Measurements from ENCODE around the gene NFIB.

The NFIB gene

GRCh38 chr9:14221558-14221957, 92.4 kb downstream of the NFIB start:
- H3K9ac ChIP-seq (ENCODE audit: low read length) = no peak overlapping the region
- no peaks in the 10 kb centered on the region for H3F3A ChIP-seq (ENCODE audit: insufficient read depth, low read length)
- H3K9me3 ChIP-seq (replicated peaks; ENCODE audit: insufficient read depth, low read length) = no peaks in the 10 kb centered on the region
- H3K4me3 ChIP-seq (ENCODE audit: low read length) = no peak overlapping the region
- no peaks in the 10 kb centered on the region for H3K27me3 ChIP-seq (replicated peaks; ENCODE audit: insufficient read depth, low read length)
- no peaks in the 10 kb centered on the region for H3K9me2 ChIP-seq (replicated peaks; ENCODE audit: insufficient read depth, low read length)
- H3K79me2 ChIP-seq (ENCODE audit: low read length) = no peaks in the 10 kb centered on the region
- no peak overlapping the region for H2AFZ ChIP-seq (ENCODE audit: low read length)
- H4K20me1 ChIP-seq (ENCODE audit: insufficient read depth, low read length) = no peaks in the 10 kb centered on the region
- no peaks in the 10 kb centered on the region for H3K4me1 ChIP-seq (ENCODE audit: low read length)
- DNase-seq = no peak
- no peak overlapping the region for H3K4me2 ChIP-seq (ENCODE audit: low read depth, low read length)
- no peak overlapping the region for H3K27ac ChIP-seq (ENCODE audit: low read length)
- H3K36me3 ChIP-seq (replicated peaks; ENCODE audit: insufficient read depth, low read length) = no peaks in the 10 kb centered on the region
- TF ChIP-seq CTCF (IDR thresholded peaks at IDR 0.05; ENCODE audit: low read length) = no peak
- no peak for TF ChIP-seq EZH2 (optimal IDR thresholded peaks at IDR 0.05; ENCODE audit: low read depth, low read length)
- no peak for TF ChIP-seq EZH2phosphoT487 (IDR thresholded peaks at IDR 0.05; ENCODE audit: low read length)

GRCh38 chr9:14221119-14221518, 92.8 kb downstream of the NFIB start:
- H3K4me2 ChIP-seq (ENCODE audit: low read depth, low read length) = no peak overlapping the region
- H2AFZ ChIP-seq (ENCODE audit: low read length) = no peak overlapping the region
- H3K9me3 ChIP-seq (replicated peaks; ENCODE audit: insufficient read depth, low read length) = no peaks in the 10 kb centered on the region
- H3K4me1 ChIP-seq (ENCODE audit: low read length) = no peaks in the 10 kb centered on the region
- no peak overlapping the region for H3K27ac ChIP-seq (ENCODE audit: low read length)
- H3K4me3 ChIP-seq (ENCODE audit: low read length) = no peak overlapping the region
- H3F3A ChIP-seq (ENCODE audit: insufficient read depth, low read length) = no peaks in the 10 kb centered on the region
- no peak for DNase-seq
- no peaks in the 10 kb centered on the region for H3K79me2 ChIP-seq (ENCODE audit: low read length)
- no peaks in the 10 kb centered on the region for H3K27me3 ChIP-seq (replicated peaks; ENCODE audit: insufficient read depth, low read length)
- H3K9ac ChIP-seq (ENCODE audit: low read length) = no peak overlapping the region
- TF ChIP-seq CTCF (IDR thresholded peaks at IDR 0.05; ENCODE audit: low read length) (no peak), EZH2 (optimal IDR thresholded peaks at IDR 0.05; ENCODE audit: low read depth, low read length) (no peak), EZH2phosphoT487 (IDR thresholded peaks at IDR 0.05; ENCODE audit: low read length) (no peak)
- H3K9me2 ChIP-seq (replicated peaks; ENCODE audit: insufficient read depth, low read length) = no peaks in the 10 kb centered on the region
- H3K36me3 ChIP-seq (replicated peaks; ENCODE audit: insufficient read depth, low read length) = no peaks in the 10 kb centered on the region
- no peaks in the 10 kb centered on the region for H4K20me1 ChIP-seq (ENCODE audit: insufficient read depth, low read length)

GRCh38 chr9:14220256-14220655, 93.7 kb downstream of the NFIB start:
- no peak for DNase-seq
- no peaks in the 10 kb centered on the region for H3K9me3 ChIP-seq (replicated peaks; ENCODE audit: insufficient read depth, low read length)
- H3K27ac ChIP-seq (ENCODE audit: low read length) = no peak overlapping the region
- no peaks in the 10 kb centered on the region for H3K27me3 ChIP-seq (replicated peaks; ENCODE audit: insufficient read depth, low read length)
- no peaks in the 10 kb centered on the region for H3K79me2 ChIP-seq (ENCODE audit: low read length)
- no peak overlapping the region for H2AFZ ChIP-seq (ENCODE audit: low read length)
- no peak for TF ChIP-seq CTCF (IDR thresholded peaks at IDR 0.05; ENCODE audit: low read length)
- no peak for TF ChIP-seq EZH2 (optimal IDR thresholded peaks at IDR 0.05; ENCODE audit: low read depth, low read length)
- TF ChIP-seq EZH2phosphoT487 (IDR thresholded peaks at IDR 0.05; ENCODE audit: low read length) = no peak
- no peaks in the 10 kb centered on the region for H4K20me1 ChIP-seq (ENCODE audit: insufficient read depth, low read length)
- H3K4me3 ChIP-seq (ENCODE audit: low read length) = no peak overlapping the region
- no peaks in the 10 kb centered on the region for H3F3A ChIP-seq (ENCODE audit: insufficient read depth, low read length)
- H3K4me2 ChIP-seq (ENCODE audit: low read depth, low read length) = no peak overlapping the region
- H3K9ac ChIP-seq (ENCODE audit: low read length) = no peak overlapping the region
- H3K4me1 ChIP-seq (ENCODE audit: low read length) = no peaks in the 10 kb centered on the region
- H3K36me3 ChIP-seq (replicated peaks; ENCODE audit: insufficient read depth, low read length) = no peaks in the 10 kb centered on the region
- no peaks in the 10 kb centered on the region for H3K9me2 ChIP-seq (replicated peaks; ENCODE audit: insufficient read depth, low read length)
